Measurements from ENCODE around the gene COG1. TPM values are rescaled to one million over a fixed set of nuclear protein-coding genes. Genes with fewer than 3 reads are reported as not detected.

The COG1 gene
- total and polyA plus RNA-seq, 2 donors (not counting 3 experiments of a cell fraction or from before 2014, with no cell fraction given), result 26.2 to 39.0 TPM

DNA sequence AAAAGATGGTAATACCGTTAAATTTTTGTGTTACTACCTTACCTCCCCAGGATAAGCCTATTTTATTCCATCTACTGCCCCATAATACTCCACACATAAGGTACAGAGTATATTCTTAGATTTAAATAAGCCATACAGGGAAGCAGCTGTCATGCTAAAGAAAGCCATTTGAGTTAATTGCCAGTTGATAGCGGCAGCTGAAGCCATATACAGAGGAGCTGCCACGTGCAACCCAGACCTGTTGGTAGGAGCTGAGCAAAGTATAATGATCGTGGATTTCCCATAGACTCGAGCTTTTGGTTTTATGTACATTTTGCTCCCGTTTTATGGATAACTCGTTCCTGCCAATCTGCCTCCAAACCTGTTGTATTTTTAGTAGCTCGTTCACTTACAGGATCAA is 56.8 kb downstream of the COG1 start:
- Histone ChIP-seq H2AFZ (ENCODE audit: low read depth, low read length) (no peak overlapping the region), H3K9ac (replicated peaks; ENCODE audit: extremely low read depth, insufficient read depth, low read length) (no peak overlapping the region), H3K27me3 (ENCODE audit: control insufficient read depth in 2 of 2, insufficient read depth in 2 of 2, low read length in 2 of 2) (no peaks in the 10 kb centered on the region), H3K9me3 (replicated peaks; ENCODE audit: control insufficient read depth, insufficient read depth, low read length) (no peaks in the 10 kb centered on the region), H3K27ac (ENCODE audit: insufficient read depth, low read depth, low read length) (no peak overlapping the region), H3K36me3 (ENCODE audit: control insufficient read depth in 2 of 2, extremely low read depth in 1 of 2, insufficient read depth in 2 of 2, low read length in 2 of 2) (peaks cover 0 to 2% of the 10 kb centered on the region in 2 experiments), H4K20me1 (replicated peaks; ENCODE audit: control insufficient read depth, extremely low read depth, insufficient read depth, low read length) (no peaks in the 10 kb centered on the region), H3K79me2 (ENCODE audit: control insufficient read depth, insufficient read depth, low read length) (no peaks in the 10 kb centered on the region), H3K4me2 (ENCODE audit: insufficient read depth, low read length) (no peak overlapping the region), H3K4me1 (ENCODE audit: control insufficient read depth, extremely low read depth, insufficient read depth, low read length) (no peaks in the 10 kb centered on the region), H3K9me1 (replicated peaks; ENCODE audit: control insufficient read depth, extremely low read depth, insufficient read depth, low read length) (no peaks in the 10 kb centered on the region), H3K4me3 (replicated peaks in 1 of 3; ENCODE audit: insufficient read depth in 1 of 3, low read depth in 1 of 3, low read length in 3 of 3) (no peak overlapping the region)
- dilution Hi-C loops (cut with MboI; ENCODE audit: extremely low pct_ligation_motif_present, low sequenced_read_pairs), result no loop called here
- CTCF ChIA-PET, result interaction anchor here (1.1 to 7.4 kb wide), 6 partner anchors 8 to 693 kb away, joined by 3 to 73 read pairs (median 6); no protein-coding TSS in a partner anchor
- TF ChIP-seq JUN (IDR thresholded peaks at IDR 0.05; ENCODE audit: borderline replicate concordance, insufficient read depth, insufficient read length, low read depth) (no peak), EZH2 (IDR thresholded peaks at IDR 0.05; ENCODE audit: borderline replicate concordance, low read depth, low read length, severe bottlenecking) (no peak), GATA2 (IDR thresholded peaks at IDR 0.05; ENCODE audit: insufficient read depth, insufficient read length, low read depth, low read length) (no peak), POLR2AphosphoS5 (IDR thresholded peaks at IDR 0.05; ENCODE audit: insufficient read depth, low read depth, low read length) (no peak), FOS (IDR thresholded peaks at IDR 0.05; ENCODE audit: borderline replicate concordance, insufficient read depth, low read length) (no peak), POLR2A (IDR thresholded peaks at IDR 0.05; ENCODE audit: low read depth, low read length) (no peak), MYC (IDR thresholded peaks at IDR 0.05; ENCODE audit: low read depth, low read length) (no peak)
- TF ChIP-seq, protein P1, sequence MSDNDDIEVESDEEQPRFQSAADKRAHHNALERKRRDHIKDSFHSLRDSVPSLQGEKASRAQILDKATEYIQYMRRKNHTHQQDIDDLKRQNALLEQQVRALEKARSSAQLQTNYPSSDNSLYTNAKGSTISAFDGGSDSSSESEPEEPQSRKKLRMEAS (IDR thresholded peaks at IDR 0.05; ENCODE audit: insufficient read depth, insufficient read length), result no peak
- TF ChIP-seq, protein P2, sequence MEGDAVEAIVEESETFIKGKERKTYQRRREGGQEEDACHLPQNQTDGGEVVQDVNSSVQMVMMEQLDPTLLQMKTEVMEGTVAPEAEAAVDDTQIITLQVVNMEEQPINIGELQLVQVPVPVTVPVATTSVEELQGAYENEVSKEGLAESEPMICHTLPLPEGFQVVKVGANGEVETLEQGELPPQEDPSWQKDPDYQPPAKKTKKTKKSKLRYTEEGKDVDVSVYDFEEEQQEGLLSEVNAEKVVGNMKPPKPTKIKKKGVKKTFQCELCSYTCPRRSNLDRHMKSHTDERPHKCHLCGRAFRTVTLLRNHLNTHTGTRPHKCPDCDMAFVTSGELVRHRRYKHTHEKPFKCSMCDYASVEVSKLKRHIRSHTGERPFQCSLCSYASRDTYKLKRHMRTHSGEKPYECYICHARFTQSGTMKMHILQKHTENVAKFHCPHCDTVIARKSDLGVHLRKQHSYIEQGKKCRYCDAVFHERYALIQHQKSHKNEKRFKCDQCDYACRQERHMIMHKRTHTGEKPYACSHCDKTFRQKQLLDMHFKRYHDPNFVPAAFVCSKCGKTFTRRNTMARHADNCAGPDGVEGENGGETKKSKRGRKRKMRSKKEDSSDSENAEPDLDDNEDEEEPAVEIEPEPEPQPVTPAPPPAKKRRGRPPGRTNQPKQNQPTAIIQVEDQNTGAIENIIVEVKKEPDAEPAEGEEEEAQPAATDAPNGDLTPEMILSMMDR (IDR thresholded peaks at IDR 0.05; ENCODE audit: extremely low read depth in 1 of 2, insufficient read depth in 1 of 2, low read depth in 1 of 2, low read length in 2 of 2), result no peak
- no TSS peak for BruUV-seq (replicated peaks)
- DNase-seq (ENCODE audit: low read depth, low spot score), result no peak
- intact Hi-C loops (cut with micrococcal nuclease), result no loop called here
- FAIRE-seq, result no peak
- POLR2A ChIA-PET, result no interaction called here

Data from endothelial cell of umbilical vein (primary cell).